PC-9 (cell line): ENCODE measurements around the gene NUP54.

Source experiments
- EZH2 ChIP-seq: fragments of 200-600 bp; sonication (generic); IDR thresholded peaks from 2 replicates; pipeline ENCODE4 v1.8.0; 2017; ENCODE audit warnings: antibody characterized with exemption, low read depth
- TF ChIP-seq, protein P1 (sequence below): fragments of 200-600 bp; sonication (generic); conservative IDR thresholded peaks from 2 replicates; pipeline ENCODE4 v1.6.1; 2017; ENCODE audit warnings: mixed run types, antibody characterized with exemption, mild to moderate bottlenecking, moderate library complexity

DNA sequence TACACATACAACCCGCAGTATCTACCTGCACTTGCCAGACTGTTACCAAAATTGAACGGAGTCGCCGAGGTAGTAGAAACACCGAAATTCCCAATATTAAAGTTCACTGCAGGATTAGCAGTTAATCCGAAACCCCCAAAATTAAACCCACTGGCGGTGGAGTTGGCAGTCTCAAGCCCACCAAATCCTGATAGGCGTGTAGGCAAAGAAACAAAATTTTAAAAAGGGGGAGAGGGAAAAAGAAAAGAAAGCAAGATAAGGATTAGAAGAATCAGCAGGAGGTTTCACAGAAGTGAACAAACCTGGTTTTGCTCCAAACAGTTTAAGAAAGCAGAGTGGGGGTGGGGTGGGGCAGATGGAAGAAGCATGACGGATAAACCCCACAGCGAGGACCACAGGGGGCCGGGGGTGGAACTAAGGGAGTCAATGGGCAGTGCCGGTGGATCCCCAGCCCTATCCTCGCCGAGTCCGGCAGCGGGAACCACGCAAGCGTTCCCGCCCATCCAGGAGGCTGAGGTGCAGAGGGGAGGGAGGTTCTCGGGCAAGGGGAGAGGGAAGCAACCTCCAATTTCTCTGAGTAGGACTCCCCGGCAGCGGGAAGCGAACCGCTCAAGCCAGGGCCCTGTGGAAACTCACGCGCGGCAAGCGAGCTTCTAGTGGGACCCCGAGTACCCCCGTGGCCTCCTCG, 599 bp downstream of the NUP54 start:
- TF ChIP-seq, protein P1, sequence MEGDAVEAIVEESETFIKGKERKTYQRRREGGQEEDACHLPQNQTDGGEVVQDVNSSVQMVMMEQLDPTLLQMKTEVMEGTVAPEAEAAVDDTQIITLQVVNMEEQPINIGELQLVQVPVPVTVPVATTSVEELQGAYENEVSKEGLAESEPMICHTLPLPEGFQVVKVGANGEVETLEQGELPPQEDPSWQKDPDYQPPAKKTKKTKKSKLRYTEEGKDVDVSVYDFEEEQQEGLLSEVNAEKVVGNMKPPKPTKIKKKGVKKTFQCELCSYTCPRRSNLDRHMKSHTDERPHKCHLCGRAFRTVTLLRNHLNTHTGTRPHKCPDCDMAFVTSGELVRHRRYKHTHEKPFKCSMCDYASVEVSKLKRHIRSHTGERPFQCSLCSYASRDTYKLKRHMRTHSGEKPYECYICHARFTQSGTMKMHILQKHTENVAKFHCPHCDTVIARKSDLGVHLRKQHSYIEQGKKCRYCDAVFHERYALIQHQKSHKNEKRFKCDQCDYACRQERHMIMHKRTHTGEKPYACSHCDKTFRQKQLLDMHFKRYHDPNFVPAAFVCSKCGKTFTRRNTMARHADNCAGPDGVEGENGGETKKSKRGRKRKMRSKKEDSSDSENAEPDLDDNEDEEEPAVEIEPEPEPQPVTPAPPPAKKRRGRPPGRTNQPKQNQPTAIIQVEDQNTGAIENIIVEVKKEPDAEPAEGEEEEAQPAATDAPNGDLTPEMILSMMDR = no peak
- TF ChIP-seq EZH2 = no peak
